ENCODE measurements around the gene TFPI.

- TF ChIP-seq CTCF (IDR thresholded peaks at IDR 0.05) (peak in 2 of 3 experiments; percentile 8 to 51), POLR2A (IDR thresholded peaks at IDR 0.05) (no peak)
Measured at GRCh38 chr2:187497858-187498463, 56.3 kb downstream of the TFPI start.
